HEK293 (cell line): ENCODE results near the gene MYH2.

Source experiments
- CTCF ChIP-seq: fragments of 450-650 bp; formaldehyde crosslinking; IDR thresholded peaks from 2 replicates; pipeline ENCODE4 v1.5.1; 2016; ENCODE audit warnings: missing biosample characterization, missing genetic modification characterization
- ZSCAN5A ChIP-seq: fragments of 450-650 bp; formaldehyde crosslinking; IDR thresholded peaks from 2 replicates; pipeline ENCODE4 v1.5.1; 2016; ENCODE audit warnings: missing biosample characterization, missing genetic modification characterization

GRCh38 chr17:10523064-10523463, 26.4 kb downstream of the MYH2 start:
- TF ChIP-seq ZSCAN5A (tag by site-specific recombination): no peak
- no peak for TF ChIP-seq CTCF (tag by site-specific recombination)
